ENCODE results near the gene TRIM2. TPM values are rescaled to one million over a fixed set of nuclear protein-coding genes. Genes with fewer than 3 reads are reported as not detected.

Gene TRIM2
- total and polyA plus RNA-seq, 2 donors (not counting 1 experiment from before 2014, with no cell fraction given) = 39.6 to 90.8 TPM

DNA sequence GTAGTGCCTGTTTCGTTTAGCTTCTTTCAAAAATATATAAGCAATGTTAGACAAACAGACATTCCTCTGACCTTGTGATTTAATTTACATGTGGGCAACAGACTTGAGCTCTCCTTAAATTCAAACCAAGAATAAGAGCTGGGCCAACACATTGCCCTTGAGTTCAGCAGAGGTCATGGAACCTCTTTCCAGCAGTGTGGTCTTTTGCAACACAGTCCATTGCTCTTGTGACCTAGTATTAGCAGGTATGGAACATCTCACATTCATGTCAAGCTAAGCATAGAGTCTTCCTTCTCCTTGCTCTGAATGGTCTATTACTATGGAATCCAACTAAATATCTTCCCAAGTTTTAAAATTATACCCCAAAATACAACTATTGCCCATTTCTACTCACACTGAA is 106.5 kb downstream of the TRIM2 start:
- no peaks in the 10 kb centered on the region for H3K79me2 ChIP-seq (ENCODE audit: control insufficient read depth, insufficient read depth, low read length)
- no peak overlapping the region for H3K27ac ChIP-seq (ENCODE audit: insufficient read depth, low read length)
- no peak overlapping the region for H3K9ac ChIP-seq (ENCODE audit: insufficient read depth, low read length)
- no peak overlapping the region for H2AFZ ChIP-seq (ENCODE audit: low read length)
- H3K27me3 ChIP-seq (ENCODE audit: control insufficient read depth, insufficient read depth, low read length) = no peaks in the 10 kb centered on the region
- no peak for TF ChIP-seq EZH2 (IDR thresholded peaks at IDR 0.05; ENCODE audit: low read length, missing control alignments)
- TF ChIP-seq, protein P1, sequence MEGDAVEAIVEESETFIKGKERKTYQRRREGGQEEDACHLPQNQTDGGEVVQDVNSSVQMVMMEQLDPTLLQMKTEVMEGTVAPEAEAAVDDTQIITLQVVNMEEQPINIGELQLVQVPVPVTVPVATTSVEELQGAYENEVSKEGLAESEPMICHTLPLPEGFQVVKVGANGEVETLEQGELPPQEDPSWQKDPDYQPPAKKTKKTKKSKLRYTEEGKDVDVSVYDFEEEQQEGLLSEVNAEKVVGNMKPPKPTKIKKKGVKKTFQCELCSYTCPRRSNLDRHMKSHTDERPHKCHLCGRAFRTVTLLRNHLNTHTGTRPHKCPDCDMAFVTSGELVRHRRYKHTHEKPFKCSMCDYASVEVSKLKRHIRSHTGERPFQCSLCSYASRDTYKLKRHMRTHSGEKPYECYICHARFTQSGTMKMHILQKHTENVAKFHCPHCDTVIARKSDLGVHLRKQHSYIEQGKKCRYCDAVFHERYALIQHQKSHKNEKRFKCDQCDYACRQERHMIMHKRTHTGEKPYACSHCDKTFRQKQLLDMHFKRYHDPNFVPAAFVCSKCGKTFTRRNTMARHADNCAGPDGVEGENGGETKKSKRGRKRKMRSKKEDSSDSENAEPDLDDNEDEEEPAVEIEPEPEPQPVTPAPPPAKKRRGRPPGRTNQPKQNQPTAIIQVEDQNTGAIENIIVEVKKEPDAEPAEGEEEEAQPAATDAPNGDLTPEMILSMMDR (conservative IDR thresholded peaks at IDR 0.05 in 1 of 2, IDR thresholded peaks at IDR 0.05 in 1 of 2; ENCODE audit: low read depth in 1 of 2, low read length in 2 of 2) = no peak
- H3K4me2 ChIP-seq (ENCODE audit: extremely low read depth, insufficient read depth, low read length) = no peak overlapping the region
- H3K4me3 ChIP-seq (replicated peaks in 1 of 4; ENCODE audit: control extremely low read depth in 1 of 4, insufficient read depth in 1 of 4, low read depth in 3 of 4, low read length in 4 of 4) = no peak overlapping the region
- no peaks in the 10 kb centered on the region for H3K4me1 ChIP-seq (ENCODE audit: control insufficient read depth, extremely low read depth, insufficient read depth, low read length)
- no peaks in the 10 kb centered on the region for H3K36me3 ChIP-seq (ENCODE audit: control insufficient read depth, insufficient read depth, low read length)
- DNase-seq (ENCODE audit: low read depth in 2 of 2) = no peak
- H3K9me3 ChIP-seq (ENCODE audit: control insufficient read depth, insufficient read depth, low read depth, low read length) = no peaks in the 10 kb centered on the region
- H4K20me1 ChIP-seq (ENCODE audit: control insufficient read depth, extremely low read depth, insufficient read depth, low read length) = no peaks in the 10 kb centered on the region

DNA sequence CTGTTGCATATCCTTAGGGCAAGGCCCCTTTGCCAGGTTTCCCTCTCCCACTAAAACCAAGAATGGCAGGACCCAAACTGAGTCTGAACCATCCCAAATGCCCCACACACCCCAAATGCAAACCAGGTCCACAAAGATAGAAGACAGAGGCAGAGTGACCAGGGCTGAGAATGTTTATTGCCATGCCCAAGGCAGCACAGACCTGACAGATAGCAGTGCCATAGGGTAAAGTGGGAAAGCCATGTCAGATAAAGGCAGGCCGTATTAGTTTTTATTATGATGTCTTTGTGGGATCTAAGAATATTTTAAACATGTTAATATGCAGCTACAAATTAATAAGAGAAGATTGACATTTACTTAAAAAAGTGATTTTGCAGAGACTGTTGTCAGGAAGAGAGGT is 110.7 kb downstream of the TRIM2 start:
- H4K20me1 ChIP-seq (ENCODE audit: control insufficient read depth, extremely low read depth, insufficient read depth, low read length) = no peaks in the 10 kb centered on the region
- H3K9ac ChIP-seq (ENCODE audit: insufficient read depth, low read length) = no peak overlapping the region
- H3K4me1 ChIP-seq (ENCODE audit: control insufficient read depth, extremely low read depth, insufficient read depth, low read length) = no peaks in the 10 kb centered on the region
- H3K27ac ChIP-seq (ENCODE audit: insufficient read depth, low read length) = no peak overlapping the region
- no peak for DNase-seq (ENCODE audit: low read depth in 2 of 2)
- no peak overlapping the region for H3K4me2 ChIP-seq (ENCODE audit: extremely low read depth, insufficient read depth, low read length)
- no peak overlapping the region for H3K4me3 ChIP-seq (replicated peaks in 1 of 4; ENCODE audit: control extremely low read depth in 1 of 4, insufficient read depth in 1 of 4, low read depth in 3 of 4, low read length in 4 of 4)
- H3K9me3 ChIP-seq (ENCODE audit: control insufficient read depth, insufficient read depth, low read depth, low read length) = no peaks in the 10 kb centered on the region
- TF ChIP-seq EZH2 (IDR thresholded peaks at IDR 0.05; ENCODE audit: low read length, missing control alignments) = no peak
- TF ChIP-seq, protein P1 (conservative IDR thresholded peaks at IDR 0.05 in 1 of 2, IDR thresholded peaks at IDR 0.05 in 1 of 2; ENCODE audit: low read depth in 1 of 2, low read length in 2 of 2) = no peak
- H3K27me3 ChIP-seq (ENCODE audit: control insufficient read depth, insufficient read depth, low read length) = no peaks in the 10 kb centered on the region
- H3K36me3 ChIP-seq (ENCODE audit: control insufficient read depth, insufficient read depth, low read length) = no peaks in the 10 kb centered on the region
- no peaks in the 10 kb centered on the region for H3K79me2 ChIP-seq (ENCODE audit: control insufficient read depth, insufficient read depth, low read length)
- no peak overlapping the region for H2AFZ ChIP-seq (ENCODE audit: low read length)

DNA sequence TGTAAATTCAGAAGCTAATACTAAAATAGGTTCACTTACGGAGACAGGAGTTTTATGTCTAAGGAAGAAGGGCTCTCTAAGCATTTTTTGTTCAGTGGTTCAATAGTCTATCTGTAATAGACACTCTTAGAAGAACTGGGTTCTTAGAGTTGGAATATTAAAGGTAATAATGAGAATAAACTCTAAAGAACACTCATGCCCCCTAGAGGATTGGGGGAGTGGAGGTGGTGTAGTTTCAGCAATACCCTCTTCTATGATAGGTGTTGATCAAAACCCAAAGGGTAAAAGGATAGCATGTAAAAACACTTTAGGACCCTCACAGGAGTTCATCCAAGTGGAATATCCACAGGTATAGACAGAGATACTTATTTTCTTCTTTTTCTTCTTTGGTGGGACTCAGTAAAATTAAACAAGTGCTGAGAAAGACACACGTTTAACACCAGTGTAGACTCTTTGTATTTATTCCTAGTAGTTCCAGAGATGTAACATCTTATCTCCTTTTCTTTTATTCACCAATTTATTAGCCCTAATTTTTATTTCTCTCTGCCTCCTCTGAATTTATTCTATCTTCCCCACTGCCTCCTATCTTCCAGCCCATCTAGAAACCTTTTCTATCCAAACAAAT is 114.6 kb downstream of the TRIM2 start:
- Histone ChIP-seq H2AFZ (ENCODE audit: low read length) (no peak overlapping the region), H3K79me2 (ENCODE audit: control insufficient read depth, insufficient read depth, low read length) (no peaks in the 10 kb centered on the region), H3K4me2 (ENCODE audit: extremely low read depth, insufficient read depth, low read length) (no peak overlapping the region), H3K4me1 (ENCODE audit: control insufficient read depth, extremely low read depth, insufficient read depth, low read length) (no peaks in the 10 kb centered on the region), H4K20me1 (ENCODE audit: control insufficient read depth, extremely low read depth, insufficient read depth, low read length) (no peaks in the 10 kb centered on the region), H3K27me3 (ENCODE audit: control insufficient read depth, insufficient read depth, low read length) (no peaks in the 10 kb centered on the region), H3K4me3 (replicated peaks in 1 of 4; ENCODE audit: control extremely low read depth in 1 of 4, insufficient read depth in 1 of 4, low read depth in 3 of 4, low read length in 4 of 4) (no peak overlapping the region), H3K36me3 (ENCODE audit: control insufficient read depth, insufficient read depth, low read length) (peaks cover 2% of the 10 kb centered on the region), H3K9me3 (ENCODE audit: control insufficient read depth, insufficient read depth, low read depth, low read length) (no peaks in the 10 kb centered on the region), H3K9ac (ENCODE audit: insufficient read depth, low read length) (no peak overlapping the region), H3K27ac (ENCODE audit: insufficient read depth, low read length) (no peak overlapping the region)
- no peak for TF ChIP-seq EZH2 (IDR thresholded peaks at IDR 0.05; ENCODE audit: low read length, missing control alignments)
- TF ChIP-seq, protein P1 (conservative IDR thresholded peaks at IDR 0.05 in 1 of 2, IDR thresholded peaks at IDR 0.05 in 1 of 2; ENCODE audit: low read depth in 1 of 2, low read length in 2 of 2) = peak; percentile 74 to 85
- peak; percentile 27 to 74 for DNase-seq (ENCODE audit: low read depth in 2 of 2)
